CD4-positive, alpha-beta T cell treated with Interferon alpha-2 for 1 hour (primary cell): ENCODE data around the gene GRK5.

ENCODE experiments used
- DNase-seq, 2 donors: peaks; one replicate each; pipeline ENCODE4 v3.0.0-alpha.2; 2020 to 2022

Gene GRK5

DNA sequence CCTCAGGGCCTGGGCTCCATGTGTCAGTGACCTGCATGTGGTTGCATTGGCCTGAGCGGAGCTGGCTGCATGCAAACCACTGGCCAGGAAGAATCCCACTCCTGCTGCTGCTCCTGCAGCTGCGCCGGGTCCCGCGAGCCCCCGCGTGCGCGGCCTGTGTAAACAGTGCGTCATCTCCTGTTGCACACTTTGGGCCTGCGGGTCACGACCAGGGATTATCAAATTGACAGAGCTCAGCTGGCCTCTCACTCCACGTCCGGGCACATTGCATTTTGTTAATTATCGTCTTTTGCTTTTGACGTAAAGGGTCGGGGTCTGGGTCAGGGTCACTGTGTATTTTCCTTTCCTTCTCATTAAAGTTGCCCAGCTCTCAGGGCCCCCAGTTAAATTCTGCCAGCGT is 202.5 kb downstream of the GRK5 start:
- no peak for DNase-seq

DNA sequence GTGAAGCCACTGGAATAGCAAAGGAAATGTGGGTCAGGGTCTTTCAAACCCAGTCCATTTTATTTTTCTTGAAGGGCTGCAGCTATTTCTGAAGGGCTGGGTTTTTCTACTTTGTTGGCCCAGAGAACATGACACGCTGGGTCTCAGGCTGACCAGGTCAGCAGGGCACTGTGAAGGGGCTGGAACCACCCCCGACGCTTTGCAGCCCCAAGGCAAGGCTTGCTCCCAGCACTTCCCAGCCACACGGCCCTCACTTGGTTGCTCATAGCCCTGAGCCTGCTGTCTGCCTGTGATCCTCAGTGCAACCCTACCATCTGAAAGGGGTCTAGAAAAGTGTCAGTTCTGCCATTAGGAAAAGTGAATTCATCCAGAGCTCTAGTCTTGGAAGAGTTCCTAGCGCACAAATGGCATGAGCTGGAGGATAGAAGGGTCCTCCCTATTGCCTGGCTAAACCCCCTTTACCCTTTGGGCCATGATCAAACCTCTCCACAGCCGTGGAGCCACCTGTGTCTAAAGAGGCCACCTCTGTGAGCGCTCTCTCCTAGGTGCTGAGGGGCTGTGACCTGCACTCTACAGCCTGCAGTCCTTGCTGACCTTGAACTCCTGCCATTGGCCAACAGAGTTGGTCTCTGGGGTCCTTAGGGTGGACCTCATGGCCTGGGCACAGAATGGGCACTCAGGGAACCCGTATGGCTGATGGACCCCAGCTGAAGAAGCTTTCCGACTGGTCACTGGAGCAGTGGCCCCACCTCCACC is 203.2 kb downstream of the GRK5 start:
- no peak for DNase-seq

DNA sequence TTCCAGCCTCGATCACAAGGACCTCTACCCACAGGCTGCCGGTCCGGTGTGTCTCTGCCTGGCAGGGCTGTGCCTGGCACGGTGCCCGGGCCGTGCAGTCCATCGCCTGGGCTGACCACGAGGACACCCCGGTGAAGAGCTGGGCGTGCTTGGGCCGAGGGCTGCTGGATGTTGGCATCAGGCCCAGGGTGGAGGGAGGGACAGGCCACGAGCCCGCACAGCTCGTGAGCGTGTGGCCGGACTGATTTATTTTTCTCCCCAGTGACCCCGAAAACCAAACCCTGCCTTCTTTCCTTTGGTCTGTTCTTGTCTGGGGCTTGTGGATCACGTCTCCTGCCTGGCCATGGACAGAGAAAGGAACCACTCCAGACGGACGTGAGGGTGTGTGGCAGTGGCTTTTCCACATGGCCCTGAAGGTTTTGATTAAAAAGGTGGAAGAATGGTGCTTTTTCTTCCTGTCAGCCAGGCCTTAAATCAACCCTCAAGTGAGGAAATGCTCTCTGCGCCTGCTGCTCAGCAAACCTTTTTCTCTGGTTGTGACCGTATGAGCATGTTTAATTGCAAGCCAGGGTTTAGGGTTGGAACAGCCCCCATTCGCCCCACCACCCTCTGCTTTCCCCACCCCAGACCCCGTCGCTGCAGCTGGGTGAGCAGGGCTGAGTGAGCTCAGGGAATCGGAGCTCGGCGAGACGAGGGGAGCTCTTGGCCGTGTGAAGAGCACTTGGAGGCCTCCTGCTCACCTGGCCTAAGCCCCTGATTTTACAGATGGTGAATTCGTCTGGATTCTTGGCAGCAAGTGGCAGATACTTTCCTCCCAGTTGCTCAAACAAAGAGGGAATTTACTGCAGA is 205.1 kb downstream of the GRK5 start:
- no peak for DNase-seq

DNA sequence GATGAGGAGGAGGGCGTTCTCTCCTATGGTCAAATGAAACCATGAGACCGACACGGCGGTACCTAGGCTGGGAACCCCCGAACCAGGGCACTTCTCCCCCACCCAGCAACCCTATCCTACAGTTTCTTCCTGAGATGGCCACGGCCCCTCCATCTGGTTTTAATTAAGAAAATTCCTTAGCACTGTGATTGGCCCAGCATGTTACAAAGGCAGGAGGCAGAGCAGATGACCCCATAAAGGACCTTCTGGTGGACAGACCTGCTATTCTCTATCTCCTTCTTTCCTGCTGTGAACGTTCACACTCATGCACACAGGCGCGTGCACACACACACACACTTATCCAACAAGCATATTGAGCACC is 205.7 kb downstream of the GRK5 start:
- DNase-seq: no peak

DNA sequence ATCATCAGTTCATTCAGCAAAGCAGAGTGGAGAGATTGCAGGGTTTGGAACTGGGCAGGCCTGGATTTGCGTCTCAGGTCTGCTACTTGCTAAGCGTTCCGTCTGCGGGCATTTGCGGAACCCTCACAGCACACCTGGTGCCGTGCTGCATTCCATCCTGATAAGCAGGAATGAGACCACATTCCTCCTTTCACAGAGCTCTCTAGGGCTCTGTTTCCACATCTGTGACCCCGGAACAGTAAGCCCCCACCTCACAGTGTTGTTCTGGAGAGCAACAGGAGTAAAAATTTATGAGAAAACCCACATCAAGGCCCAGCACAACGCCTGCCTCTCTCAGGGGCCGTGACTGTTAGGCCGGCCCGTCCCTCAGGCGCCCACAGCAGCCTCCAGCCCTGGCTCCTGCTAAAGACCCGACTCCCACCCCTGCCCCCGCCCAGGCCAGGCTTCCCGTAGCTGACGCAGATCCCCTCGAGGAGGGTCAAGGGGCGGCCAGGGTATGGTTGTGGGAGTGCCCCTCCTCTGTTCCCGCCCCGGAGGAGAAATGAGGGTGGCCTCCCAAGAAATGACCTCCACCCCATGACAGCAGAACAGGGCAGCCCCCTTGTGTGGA is 206.2 kb downstream of the GRK5 start:
- no peak for DNase-seq

DNA sequence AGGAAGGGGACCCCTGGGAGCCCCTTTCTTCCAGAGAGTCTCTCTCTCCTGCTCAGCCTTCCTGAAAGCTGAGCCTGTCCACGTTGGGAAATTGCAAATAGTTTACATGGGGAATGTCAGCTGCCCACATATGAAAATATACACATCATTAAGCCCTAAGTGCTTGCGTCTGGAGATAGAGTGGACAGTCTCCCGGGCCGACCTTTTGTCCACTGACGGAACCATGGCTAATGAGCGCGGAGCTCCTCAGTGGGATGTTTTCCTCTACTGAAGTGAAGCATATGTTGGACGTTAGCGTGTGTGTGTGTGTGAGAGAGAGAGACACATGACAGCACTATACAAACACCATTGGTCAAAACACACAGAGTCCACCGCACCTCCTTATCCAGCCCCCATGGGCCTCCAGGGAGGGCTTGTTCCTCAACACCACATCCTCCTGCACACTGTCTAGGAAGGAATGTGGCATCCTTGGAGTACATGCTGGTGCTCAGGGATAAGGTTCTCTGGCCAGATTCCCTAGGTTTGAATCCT is 206.8 kb downstream of the GRK5 start:
- no peak for DNase-seq

DNA sequence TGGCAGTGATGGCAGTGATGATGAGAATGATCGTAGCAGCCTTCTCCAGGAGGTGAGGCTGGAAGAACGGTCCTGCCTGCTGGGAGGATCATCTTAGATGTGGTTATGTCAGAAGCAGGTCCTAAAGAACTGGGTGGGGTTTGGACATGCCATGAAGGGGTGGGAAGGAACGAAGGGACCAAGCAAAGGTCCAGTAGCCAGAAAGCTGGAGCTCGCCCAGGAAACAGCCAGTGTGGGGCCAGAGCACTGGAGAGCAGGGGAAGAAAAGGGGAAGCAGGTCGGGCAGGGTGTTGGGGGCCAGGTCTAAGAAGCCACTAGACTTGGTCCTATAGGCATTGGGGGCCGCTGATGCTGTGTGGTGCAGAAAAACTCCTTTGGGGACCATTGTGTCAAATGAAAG is 207.8 kb downstream of the GRK5 start:
- DNase-seq: no peak

DNA sequence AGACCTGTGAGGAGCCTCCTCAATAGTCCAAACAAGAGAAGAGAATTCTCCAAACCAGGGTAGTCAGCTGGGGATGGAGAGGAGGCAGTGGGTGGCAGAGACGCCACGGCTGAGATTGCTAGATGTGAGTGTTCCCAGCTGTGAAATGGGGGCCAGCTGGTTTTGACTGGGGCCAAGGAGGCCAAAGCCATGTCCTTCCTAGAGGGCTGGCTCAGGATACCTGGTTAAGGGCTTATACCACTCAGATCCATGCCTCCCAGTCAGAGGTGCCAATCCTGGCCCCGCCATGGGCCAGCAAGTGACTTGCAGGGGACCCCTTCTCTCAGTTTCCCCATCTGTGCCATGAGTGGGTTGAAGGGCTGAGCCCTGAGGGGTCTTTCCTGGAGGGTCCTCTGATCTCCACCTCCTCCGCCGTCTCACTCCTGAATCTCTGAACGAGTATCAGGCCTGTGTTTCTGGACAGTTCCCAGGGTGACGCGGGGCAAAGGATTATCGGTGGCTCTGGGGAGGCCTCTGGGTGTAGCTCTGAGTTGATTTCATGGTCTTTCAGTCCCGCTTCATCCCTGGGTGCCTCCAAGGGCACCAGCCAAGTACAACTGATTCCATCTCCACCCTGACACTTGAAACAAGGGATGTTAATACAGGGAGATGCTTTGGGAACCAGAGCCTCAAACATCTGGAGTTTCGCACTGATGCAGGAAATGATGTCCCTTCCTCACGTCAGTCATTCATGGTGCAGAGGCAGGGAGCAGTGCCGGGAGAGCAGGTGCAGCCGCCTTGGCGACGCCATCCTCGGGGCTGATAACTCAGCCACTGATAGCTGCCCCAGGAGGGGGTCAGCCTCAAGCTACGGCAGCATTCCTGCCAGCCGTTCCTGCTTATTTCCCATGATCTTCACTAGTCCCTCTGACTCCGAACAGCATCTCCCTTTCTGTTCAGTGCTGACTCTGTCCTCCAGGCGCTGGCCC is 208.4 kb downstream of the GRK5 start:
- no peak for DNase-seq

DNA sequence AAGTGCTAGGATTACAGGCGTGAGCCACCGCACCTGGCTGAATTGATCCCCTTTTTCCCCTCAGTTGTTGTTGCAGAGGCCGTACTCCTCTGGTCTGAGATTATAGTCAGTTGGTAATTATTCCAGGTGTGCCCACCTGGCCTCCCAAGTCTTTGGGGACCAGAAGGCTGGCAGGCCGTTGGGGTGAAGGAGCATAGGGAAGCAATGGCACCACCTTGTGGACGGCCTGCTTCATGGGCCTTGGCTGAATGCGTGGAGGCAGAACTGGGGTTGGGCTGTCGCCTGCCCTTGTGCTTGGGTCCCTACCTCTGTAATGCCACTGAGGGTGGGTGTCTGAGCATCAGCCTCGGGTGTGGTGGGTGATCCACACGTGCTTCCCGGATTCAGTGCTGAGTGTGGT is 209.5 kb downstream of the GRK5 start:
- DNase-seq: peak; percentile 72 to 74

DNA sequence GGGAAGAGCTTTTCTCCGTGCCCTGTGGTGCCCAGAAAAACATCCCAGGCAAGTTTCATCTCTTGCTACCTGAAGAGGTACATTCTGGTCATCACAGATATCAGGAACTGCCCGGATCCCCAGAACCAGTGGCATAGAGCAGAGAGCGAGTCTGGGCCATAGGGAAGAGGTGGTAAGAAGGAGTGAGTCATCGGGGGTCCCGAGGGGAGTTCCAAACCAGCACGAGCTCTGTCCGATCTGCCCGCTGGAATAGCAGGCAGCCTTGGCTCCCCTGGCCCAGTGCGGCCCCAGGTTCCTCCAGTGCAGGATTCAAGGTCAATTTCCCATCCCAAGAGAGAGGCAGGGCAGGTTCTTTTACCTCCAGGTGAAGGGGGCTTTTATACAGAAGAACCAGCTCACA is 210.5 kb downstream of the GRK5 start:
- no peak for DNase-seq

DNA sequence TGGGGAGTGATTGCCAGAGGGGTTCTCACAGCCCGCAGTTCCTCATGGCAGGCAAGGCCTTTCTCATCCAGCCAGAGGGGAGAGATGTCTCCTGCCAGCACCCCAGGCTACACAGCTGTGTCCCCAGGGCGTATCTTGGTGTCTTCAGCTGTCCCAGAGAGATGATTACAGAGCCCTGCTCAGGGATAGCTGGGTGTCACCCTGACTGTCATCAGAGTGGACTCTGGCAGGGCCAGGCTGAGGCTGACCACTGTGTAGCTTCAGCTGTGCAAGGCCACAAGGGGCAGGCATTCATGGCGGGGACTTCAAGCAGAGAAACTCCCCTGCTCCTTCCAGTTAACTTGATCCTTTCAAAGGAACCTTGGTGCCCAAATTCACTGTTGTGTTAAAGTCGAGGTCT is 211.0 kb downstream of the GRK5 start:
- no peak for DNase-seq

DNA sequence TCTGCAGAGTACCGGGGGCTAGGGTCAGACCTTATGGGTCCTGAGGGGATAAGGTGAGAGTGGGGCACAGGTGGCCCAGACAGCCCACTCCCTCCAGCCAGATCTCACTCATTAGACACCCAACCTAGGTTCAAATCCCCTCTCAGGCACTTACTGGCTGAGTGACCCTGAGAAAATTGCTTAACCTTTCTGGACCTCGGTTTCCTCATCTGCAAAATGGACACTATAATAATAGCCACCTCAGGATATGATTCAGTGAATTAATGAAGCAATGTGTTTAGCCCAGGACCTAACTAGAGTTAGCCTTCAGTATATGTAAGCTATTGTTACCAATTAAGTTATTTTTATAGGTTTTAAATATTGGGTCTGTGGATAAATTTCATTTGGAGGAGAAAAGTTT is 212.6 kb downstream of the GRK5 start:
- no peak for DNase-seq

DNA sequence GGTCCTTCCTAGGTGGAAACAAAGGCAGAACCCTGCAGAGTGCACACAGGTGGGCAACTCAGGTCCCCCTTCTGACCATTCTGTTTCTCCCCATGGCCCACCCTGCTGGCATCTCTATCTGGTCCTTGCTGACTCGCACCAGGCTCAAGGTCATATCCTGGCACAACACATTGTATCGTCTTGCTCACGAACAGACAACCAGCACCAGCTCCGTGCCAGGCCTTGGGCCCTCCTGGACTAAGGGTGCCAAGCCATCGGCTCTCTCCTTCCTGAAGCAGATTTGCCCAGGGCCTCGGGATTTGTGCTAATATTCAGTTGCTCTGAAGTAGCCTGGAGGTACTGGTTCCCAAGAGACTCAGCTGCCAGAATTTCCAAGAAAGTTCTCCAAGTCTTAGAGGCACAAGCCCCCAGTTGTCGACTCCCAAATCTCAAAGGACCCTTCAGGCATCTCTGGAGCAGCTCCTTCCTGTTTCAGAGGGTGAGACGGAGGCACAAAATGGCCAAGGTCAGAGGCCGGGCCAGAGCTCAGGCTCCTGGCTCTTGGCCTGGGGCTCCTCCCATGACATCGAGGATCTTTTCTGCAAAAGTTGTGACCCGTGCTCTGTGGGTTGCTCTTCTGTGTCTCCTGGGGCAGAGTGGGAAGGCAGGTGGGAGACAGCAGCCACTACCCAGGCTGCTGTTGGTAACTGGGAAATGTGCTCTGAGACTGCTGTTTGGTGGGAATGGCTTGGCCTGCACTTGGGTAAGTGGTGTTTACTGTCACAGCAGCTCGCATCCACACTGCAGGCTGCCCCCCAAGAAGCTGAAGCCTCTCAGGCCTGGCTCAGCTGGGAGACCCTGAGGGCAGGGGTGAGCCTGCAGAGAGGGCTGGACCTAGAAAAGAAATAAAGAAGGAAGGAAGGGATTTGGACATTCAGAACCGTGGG is 213.8 kb downstream of the GRK5 start:
- no peak for DNase-seq

DNA sequence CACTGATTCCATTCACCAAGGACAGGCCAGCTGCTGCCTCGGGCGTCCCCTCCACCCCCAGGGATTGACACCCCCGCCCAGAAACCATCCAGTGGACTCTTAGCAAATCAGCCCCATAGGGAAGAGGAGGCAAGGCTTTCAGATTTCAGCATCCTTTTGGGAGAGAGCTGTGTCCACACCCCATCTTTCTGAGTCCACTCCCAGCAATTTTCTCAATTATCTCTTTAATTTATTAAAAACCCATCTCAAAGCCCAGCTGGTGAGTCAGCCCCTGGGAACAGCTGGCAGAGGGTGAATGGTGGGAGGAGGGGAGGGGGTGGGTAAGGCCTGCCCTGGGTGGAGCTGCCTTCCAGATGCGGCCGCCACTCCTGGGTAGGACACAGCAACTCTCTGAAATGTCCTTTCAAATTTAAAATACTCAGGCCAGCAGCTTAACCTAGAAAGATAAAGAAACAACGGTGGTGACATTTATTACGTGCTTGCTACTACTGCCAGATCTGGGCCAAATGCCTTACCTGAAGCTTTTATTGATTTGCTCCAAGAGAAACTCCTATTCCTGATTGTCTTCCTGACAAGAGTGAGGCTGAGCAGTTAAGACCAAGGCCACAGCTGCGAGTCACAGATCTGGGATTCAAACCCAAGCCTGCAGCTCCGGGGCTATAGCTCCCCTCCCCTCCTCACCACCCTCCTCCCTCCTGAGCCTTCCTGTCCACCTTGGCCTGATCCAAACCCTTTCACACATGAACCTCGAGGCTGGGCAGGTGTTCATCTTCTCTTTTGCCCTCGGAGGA is 214.7 kb downstream of the GRK5 start:
- DNase-seq: no peak

DNA sequence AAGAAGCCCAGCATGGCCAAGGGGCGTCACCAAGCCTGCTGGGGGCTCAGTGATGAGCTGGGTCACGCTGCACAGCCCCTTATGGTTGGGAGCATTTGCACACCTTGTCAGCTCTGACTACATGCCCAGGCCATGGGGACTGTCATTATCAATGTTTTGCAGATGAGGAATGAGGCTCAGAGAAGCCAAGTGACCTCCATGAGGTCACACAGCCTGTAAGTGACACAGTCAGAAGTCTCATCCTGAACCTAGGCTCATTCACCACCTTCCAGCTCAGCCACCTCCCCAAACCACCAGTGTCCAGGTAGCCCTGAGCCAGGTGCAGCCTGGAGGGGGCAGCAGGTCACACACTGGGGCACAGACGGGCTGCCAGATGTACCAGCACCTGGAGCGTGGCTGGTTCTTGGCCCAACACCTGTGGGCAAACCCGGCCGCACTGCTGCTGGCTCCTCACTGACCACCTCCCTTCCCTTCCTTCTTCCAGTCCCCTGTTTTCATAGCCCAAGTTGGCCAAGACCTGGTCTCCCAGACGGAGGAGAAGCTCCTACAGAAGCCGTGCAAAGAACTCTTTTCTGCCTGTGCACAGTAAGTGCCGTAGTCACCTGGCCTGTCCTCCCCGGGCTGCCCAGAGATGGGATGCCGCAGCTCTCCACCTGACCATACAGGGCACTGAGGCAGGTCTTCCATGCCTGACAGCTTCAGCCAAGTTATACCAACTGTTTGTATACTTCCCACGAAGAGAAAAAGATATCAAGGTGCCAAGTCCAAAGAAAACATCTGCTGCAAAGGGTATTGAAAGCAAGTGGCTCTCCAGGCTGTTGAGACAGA is 215.5 kb downstream of the GRK5 start:
- DNase-seq: no peak

DNA sequence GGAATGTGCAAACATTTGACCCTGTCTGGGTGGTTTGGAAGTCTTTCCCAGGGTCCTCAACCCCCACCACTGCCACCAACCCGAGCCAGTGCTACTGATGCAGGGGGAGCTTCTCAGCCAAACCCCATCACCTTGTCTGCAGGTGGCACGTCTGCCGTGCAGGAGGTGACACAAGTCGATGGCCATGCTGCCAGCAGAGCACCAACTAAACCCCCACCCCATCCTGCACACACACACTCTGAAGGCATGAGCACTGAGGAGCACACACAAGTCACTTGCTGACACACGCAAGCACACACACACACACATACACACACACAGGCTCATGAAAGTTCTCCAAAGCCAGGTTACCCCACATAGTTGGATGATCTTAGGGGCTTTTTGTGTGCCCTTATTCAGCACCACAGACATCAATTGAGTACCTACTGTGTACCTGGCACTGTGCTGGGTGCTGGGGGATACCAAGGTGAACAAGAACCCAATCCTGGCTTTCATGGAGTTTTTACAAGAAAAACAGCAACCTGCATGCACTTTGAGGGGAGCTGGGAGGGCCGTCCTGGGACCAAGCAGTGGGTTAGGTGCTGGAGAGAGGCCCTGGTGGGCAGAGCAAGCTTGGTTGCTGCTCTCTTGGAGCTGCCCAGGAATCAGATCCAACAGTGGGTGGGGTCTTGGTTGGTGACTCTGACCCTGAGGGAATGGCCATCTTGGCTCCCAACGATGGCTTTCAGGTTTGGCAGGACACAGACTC is 216.3 kb downstream of the GRK5 start:
- DNase-seq: no peak

DNA sequence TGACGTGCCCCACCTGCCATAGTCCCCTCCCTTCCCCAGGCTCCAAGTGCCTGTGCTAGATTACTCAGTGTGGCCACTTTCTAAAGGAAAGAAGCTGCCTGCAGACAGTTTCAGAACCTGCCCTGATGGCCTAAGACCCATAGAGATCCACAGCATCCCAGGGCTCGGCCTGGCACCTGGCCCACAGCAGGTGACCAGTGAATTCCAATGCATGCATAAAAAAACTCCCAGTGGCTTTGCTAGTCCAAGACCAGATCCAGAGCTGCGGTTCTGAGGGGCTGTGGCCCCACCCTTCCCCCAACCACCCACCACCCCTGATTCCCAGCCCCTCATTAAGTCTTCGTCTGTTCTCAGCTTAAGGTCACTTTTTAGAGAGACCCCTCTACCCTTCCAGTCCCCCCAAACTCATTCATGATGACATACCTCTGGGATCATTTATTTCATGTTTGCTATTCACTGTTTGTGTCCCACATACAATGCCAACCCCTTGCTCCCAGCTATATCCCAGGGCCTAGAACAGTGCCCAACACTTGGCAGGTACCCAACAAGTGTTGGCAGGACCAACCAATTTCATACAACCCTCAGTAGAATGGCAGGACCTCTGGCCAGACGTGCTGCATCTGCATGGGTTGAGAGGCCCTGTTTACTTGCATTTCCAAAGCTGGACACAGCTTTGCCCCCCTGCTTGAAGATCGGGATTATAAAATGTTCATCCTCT is 217.0 kb downstream of the GRK5 start:
- no peak for DNase-seq
